MCF 10A (cell line): Measurements from ENCODE around the gene PHACTR2. TPM values are rescaled to one million over a fixed set of nuclear protein-coding genes. Genes with fewer than 3 reads are reported as not detected.
A peak's percentile ranks its signal among the peaks of the same experiment; 100 is the strongest.

Experiments used
- BruUV-seq: library from RNA; stranded (reverse); fragments of 400-500 nt; replicated peaks from 2 replicates; lab custom pipeline; 2021; lab: Mats Ljungman, UMichigan
- CTCF ChIA-PET: fragments of 300-600 bp; sonication (Branson Sonifier 250); formaldehyde crosslinking; extraction: SDS; loops from one replicate; lab custom pipeline; 2021; ENCODE audit warnings: antibody characterized with exemption, inconsistent platforms; lab: Yijun Ruan, JAX
- POLR2A ChIA-PET: fragments of 300-600, 350-650 bp; sonication (Branson Sonifier 250); formaldehyde crosslinking; extraction: SDS; loops from one replicate; lab custom pipeline; 2020; ENCODE audit warnings: antibody characterized with exemption, inconsistent platforms; lab: Yijun Ruan, JAX
- DNase-seq: peaks from one replicate; pipeline ENCODE4 v3.0.0-alpha.2; 2018; ENCODE audit not compliant: unreplicated experiment
- H3K27ac Mint-ChIP-seq: one replicate; pipeline ENCODE4 v1.8.0; 2022; ENCODE audit warnings: mild to moderate bottlenecking, low read depth, mixed read lengths; ENCODE audit not compliant: unreplicated experiment
- H3K27me3 Mint-ChIP-seq: one replicate; pipeline ENCODE4 v1.8.0; 2022; ENCODE audit warnings: mixed read lengths; ENCODE audit not compliant: insufficient read depth, unreplicated experiment
- H3K36me3 Mint-ChIP-seq: one replicate; pipeline ENCODE4 v1.8.0; 2022; ENCODE audit warnings: mild to moderate bottlenecking, moderate library complexity, mixed read lengths; ENCODE audit not compliant: insufficient read depth, unreplicated experiment
- H3K4me1 Mint-ChIP-seq: one replicate; pipeline ENCODE4 v1.8.0; 2022; ENCODE audit warnings: mixed read lengths; ENCODE audit not compliant: insufficient read depth, unreplicated experiment
- H3K4me3 Mint-ChIP-seq: one replicate; pipeline ENCODE4 v1.8.0; 2022; ENCODE audit warnings: mild to moderate bottlenecking, moderate library complexity, mixed read lengths; ENCODE audit not compliant: unreplicated experiment
- H3K9me3 Mint-ChIP-seq: one replicate; pipeline ENCODE4 v1.8.0; 2022; ENCODE audit warnings: mixed read lengths; ENCODE audit not compliant: unreplicated experiment
- intact Hi-C: fragments of 100-400 bp; cut with micrococcal nuclease; formaldehyde crosslinking; loops from 2 replicates; pipeline ENCODE4 v1.14.1; 2022
- total RNA-seq: library from RNA; stranded (reverse); gene quantifications from 2 replicates; pipeline ENCODE4 v1.2.3, GENCODE V29; 2022
- TF ChIP-seq, protein P1 (sequence below): fragments of 200-600 bp; IDR thresholded peaks from one replicate; pipeline ENCODE4 v1.8.0; 2022; ENCODE audit warnings: antibody characterized with exemption, mild to moderate bottlenecking; ENCODE audit not compliant: unreplicated experiment

Gene PHACTR2
- total RNA-seq, 1 experiment from 2014 or later: 34.4 TPM

DNA sequence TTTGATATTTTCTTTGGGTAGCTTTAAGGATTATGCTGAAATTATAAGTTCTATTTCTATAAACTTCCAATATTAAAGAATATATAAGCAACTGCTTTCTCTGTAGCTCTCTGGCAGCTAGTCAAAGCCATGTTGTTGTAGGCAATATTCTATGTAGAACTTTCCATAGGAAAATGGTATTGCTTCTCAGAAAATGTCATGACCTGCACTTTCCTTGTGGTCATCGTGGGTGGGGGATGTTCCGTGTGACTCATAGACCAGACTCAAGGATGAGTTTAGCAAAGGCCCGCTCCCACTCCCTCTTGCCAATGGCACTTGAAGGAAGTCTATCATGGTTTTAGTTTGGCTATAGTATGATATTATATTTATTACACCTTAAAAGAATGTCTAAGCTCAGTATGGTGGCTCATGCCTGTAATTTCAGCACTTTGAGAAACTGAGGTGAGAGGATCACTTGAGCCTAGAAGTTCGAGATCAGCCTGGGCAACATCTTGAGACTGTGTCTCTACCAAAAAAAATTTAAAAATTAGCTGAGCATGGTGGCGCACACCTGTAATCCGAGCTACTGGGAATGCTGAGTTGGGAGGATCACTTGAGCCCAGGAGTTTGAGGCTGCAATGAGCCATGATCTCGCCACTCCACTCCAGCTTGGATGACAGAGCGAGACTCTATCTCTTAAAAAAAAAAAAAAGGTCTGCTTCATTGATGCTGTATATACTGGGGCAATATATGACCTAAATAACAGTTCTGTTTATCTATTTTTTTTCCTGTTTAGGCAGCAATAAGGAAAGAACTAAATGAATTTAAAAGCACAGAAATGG, 128.7 kb downstream of the PHACTR2 start:
- POLR2A ChIA-PET: no interaction called here
- TF ChIP-seq, protein P1, sequence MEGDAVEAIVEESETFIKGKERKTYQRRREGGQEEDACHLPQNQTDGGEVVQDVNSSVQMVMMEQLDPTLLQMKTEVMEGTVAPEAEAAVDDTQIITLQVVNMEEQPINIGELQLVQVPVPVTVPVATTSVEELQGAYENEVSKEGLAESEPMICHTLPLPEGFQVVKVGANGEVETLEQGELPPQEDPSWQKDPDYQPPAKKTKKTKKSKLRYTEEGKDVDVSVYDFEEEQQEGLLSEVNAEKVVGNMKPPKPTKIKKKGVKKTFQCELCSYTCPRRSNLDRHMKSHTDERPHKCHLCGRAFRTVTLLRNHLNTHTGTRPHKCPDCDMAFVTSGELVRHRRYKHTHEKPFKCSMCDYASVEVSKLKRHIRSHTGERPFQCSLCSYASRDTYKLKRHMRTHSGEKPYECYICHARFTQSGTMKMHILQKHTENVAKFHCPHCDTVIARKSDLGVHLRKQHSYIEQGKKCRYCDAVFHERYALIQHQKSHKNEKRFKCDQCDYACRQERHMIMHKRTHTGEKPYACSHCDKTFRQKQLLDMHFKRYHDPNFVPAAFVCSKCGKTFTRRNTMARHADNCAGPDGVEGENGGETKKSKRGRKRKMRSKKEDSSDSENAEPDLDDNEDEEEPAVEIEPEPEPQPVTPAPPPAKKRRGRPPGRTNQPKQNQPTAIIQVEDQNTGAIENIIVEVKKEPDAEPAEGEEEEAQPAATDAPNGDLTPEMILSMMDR: no peak
- H3K9me3 Mint-ChIP-seq: no peaks in the 10 kb centered on the region
- H3K27ac Mint-ChIP-seq: no peak overlapping the region
- H3K36me3 Mint-ChIP-seq: peaks cover 9% of the 10 kb centered on the region
- peak; percentile 67 for DNase-seq
- no peak overlapping the region for H3K4me3 Mint-ChIP-seq
- intact Hi-C loops: no loop called here
- CTCF ChIA-PET: no interaction called here
- peaks cover 7% of the 10 kb centered on the region for H3K4me1 Mint-ChIP-seq
- no TSS peak for BruUV-seq
- H3K27me3 Mint-ChIP-seq: no peaks in the 10 kb centered on the region

DNA sequence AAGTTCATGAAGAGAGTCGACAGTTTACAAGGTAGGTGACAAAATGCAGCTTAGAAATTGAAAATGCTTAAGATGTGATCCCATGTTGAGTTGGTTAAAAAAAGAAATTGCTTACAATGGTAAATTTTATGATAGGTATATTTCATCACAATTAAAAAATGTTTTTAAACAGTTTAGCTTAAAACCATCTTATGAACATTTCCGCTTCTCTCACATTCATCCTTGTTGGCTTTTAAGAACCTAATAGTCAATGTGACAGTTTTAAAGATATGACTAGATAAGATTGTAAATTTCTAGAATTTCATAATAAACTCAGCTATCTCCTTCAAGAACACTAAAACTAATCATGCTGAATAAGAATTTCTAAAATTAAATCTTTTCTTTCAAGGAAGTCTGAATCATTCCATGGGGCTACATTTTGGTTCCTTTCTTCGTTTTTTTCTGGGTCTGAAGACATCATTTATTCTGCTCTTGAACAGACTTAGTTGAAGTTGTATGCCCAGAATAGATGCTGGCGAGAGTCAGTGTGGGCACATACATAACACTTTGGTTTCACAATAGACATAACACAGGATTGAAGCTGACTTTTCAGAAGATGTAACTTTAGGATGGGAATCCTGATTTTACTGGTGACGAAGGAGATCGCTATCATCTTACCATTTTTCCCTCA, 129.5 kb downstream of the PHACTR2 start:
- no peak overlapping the region for H3K27ac Mint-ChIP-seq

GRCh38 chr6:143810745-143811144, 133.0 kb downstream of the PHACTR2 start:
- ChIA-PET POLR2A (no interaction called here), CTCF (interaction anchor here (1.5 kb wide), 1 partner anchor 9 kb away, joined by 3 read pairs; no protein-coding TSS in a partner anchor)
- Mint-ChIP-seq H3K4me3 (no peak overlapping the region), H3K27ac (no peak overlapping the region), H3K9me3 (no peaks in the 10 kb centered on the region), H3K27me3 (no peaks in the 10 kb centered on the region), H3K36me3 (no peaks in the 10 kb centered on the region), H3K4me1 (peaks cover 2% of the 10 kb centered on the region)
- DNase-seq: no peak
- intact Hi-C loops: no loop called here
- BruUV-seq: no TSS peak
- TF ChIP-seq, protein P1: no peak

More for the DNA sequence above, 129.5 kb downstream of the PHACTR2 start:
- H3K9me3 Mint-ChIP-seq: no peaks in the 10 kb centered on the region
- DNase-seq: no peak
- H3K36me3 Mint-ChIP-seq: peaks cover 2% of the 10 kb centered on the region
- no peak overlapping the region for H3K4me3 Mint-ChIP-seq
- ChIA-PET POLR2A (no interaction called here), CTCF (interaction anchor here (0.5 kb wide), 1 partner anchor 543 kb away, joined by 3 read pairs; no protein-coding TSS in a partner anchor)
- H3K4me1 Mint-ChIP-seq: peaks cover 7% of the 10 kb centered on the region
- no peaks in the 10 kb centered on the region for H3K27me3 Mint-ChIP-seq
- BruUV-seq: no TSS peak
- intact Hi-C loops: no loop called here
- TF ChIP-seq, protein P1: no peak
